ENCODE results near the gene MCMBP. TPM values are rescaled to one million over a fixed set of nuclear protein-coding genes. Genes with fewer than 3 reads are reported as not detected.
"Not testable (repeated sequence)": the region's sequence is repeated elsewhere in the genome, so short reads cannot be mapped to it uniquely, and the experiment has no call there.

Gene MCMBP
- total RNA-seq, 1 donor from 2014 or later = 37.5 TPM

DNA sequence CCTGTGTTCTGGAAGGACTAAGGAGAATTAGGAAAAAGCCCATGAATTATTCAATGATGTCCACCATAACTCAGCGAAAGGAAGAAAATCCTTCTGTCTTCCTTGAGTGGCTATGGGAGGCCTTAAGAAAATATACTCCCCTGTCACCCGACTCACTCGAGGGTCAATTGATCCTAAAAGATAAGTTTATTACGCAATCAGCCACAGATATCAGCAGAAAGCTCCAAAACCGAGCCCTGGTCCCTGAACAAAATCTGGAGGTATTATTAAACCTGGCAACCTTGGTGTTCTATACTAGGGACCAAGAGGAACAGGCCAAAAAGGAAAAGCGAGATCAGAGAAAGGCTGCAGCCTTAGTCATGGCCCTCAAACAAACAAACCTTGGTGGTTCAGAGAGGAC is 13.4 kb upstream of the MCMBP start:
- not testable (repeated sequence) for H3K4me1 Mint-ChIP-seq (ENCODE audit: low read depth, unreplicated experiment); H3K9me3 Mint-ChIP-seq (ENCODE audit: unreplicated experiment); DNase-seq; H3K4me3 Mint-ChIP-seq (ENCODE audit: unreplicated experiment); H3K27me3 Mint-ChIP-seq (ENCODE audit: unreplicated experiment); H3K36me3 Mint-ChIP-seq (ENCODE audit: unreplicated experiment); H3K27ac Mint-ChIP-seq (ENCODE audit: unreplicated experiment)

DNA sequence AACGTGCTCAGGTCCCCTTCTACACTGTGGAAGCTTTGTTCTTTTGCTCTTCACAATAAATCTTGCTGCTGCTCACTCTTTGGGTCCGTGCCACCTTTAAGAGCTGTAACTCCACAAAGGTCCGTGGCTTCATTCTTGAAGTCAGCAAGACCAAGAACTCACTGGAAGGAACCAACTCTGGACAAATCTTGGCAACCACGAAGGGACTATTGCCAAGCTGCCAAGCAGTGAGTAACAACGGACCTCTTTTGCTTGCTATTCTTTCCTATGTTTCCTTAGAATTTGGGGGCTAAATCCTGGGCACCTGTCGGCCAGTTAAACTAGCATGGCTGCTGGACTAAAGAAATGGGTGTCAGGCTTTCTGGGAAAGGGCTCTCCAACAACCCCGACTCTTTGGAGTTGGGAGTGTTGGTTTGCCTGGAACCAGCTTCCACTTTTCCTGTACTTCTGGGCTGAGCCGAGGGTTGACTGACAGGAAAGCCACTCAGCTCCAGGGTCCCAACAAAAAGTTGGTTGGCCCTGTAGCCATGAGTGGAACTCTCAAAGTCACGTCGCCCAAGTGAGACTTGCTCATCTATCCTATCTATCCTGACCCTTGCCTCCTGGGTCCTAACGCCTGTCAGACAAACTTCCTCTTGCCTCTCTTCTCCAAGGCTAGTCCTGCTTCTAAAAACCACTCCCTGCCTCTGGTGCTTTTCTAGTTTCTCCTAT is 11.4 kb upstream of the MCMBP start:
- not testable (repeated sequence) for H3K4me3 Mint-ChIP-seq (ENCODE audit: unreplicated experiment); H3K9me3 Mint-ChIP-seq (ENCODE audit: unreplicated experiment); H3K36me3 Mint-ChIP-seq (ENCODE audit: unreplicated experiment); H3K27me3 Mint-ChIP-seq (ENCODE audit: unreplicated experiment); H3K27ac Mint-ChIP-seq (ENCODE audit: unreplicated experiment); H3K4me1 Mint-ChIP-seq (ENCODE audit: low read depth, unreplicated experiment); DNase-seq

DNA sequence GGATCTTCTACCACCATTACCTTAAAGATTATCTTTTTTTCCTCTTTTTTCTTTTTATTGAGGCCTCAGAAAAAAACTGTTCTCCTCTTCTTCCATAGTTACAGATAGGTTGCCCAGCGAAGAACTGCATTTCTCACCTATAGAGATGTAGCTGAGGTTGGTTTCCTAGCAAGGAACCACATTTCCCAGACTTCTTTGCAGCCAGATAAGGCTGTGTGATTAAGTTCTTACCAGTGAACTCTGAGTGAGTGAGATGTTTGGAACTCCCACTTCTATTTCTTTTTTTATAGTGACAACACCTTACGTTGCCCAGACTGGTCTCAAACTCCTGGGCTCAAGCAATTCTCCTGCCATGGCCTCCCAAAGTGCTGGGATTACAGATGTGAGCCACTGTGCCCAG is 5.9 kb upstream of the MCMBP start:
- Mint-ChIP-seq H3K27me3 (ENCODE audit: unreplicated experiment) (peaks cover 9% of the 10 kb centered on the region), H3K4me1 (ENCODE audit: low read depth, unreplicated experiment) (peaks cover 3% of the 10 kb centered on the region), H3K4me3 (ENCODE audit: unreplicated experiment) (no peak overlapping the region), H3K27ac (ENCODE audit: unreplicated experiment) (no peak overlapping the region), H3K9me3 (ENCODE audit: unreplicated experiment) (peaks cover 2% of the 10 kb centered on the region), H3K36me3 (ENCODE audit: unreplicated experiment) (no peaks in the 10 kb centered on the region)
- TF ChIP-seq, protein P1, sequence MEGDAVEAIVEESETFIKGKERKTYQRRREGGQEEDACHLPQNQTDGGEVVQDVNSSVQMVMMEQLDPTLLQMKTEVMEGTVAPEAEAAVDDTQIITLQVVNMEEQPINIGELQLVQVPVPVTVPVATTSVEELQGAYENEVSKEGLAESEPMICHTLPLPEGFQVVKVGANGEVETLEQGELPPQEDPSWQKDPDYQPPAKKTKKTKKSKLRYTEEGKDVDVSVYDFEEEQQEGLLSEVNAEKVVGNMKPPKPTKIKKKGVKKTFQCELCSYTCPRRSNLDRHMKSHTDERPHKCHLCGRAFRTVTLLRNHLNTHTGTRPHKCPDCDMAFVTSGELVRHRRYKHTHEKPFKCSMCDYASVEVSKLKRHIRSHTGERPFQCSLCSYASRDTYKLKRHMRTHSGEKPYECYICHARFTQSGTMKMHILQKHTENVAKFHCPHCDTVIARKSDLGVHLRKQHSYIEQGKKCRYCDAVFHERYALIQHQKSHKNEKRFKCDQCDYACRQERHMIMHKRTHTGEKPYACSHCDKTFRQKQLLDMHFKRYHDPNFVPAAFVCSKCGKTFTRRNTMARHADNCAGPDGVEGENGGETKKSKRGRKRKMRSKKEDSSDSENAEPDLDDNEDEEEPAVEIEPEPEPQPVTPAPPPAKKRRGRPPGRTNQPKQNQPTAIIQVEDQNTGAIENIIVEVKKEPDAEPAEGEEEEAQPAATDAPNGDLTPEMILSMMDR (IDR thresholded peaks at IDR 0.05; ENCODE audit: partially characterized antibody, unreplicated experiment) = no peak
- no peak for DNase-seq

DNA sequence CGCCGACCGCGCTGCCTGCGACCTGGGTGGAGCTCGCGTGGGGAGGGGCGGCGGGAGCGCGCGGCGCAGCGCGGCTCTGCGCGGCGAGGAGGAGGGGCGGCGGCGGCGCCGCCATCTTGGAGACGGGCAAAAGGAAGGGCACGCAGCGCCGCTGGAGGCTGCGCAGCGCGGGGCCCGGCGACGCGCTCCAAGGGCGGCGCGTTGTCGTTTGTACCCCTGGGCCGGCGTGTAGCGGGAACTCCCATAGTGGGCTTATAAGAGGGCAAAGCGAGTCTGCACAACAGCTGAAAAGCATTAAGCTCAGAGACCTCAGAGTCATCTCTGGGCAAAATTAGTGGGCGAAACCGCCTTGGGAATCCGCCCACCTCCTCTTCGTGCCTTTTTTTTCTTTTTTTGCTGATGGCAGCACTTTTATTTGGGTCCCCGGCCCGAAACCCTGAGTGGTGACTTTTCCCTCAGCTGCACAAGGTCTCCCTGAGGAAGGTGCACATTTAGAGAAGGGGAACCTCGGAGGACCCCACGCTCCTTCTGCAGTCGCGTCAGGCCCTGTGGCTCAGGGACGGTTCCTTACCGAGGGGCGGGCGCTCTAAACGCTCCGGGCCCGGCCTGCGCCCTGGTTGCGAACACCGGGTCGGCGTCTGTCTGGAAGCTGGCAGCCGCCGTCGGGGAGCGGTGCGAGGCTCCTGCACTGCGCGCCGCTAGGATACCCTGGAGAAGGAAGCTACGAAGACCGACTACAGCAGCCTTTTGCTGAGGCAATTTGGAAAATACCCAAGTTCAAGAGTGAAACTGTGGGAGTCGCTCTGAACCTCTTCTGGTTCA is 428 bp upstream of the MCMBP start:
- H3K9me3 Mint-ChIP-seq (ENCODE audit: unreplicated experiment) = peaks cover 5% of the 10 kb centered on the region
- peaks cover 13% of the 10 kb centered on the region for H3K4me1 Mint-ChIP-seq (ENCODE audit: low read depth, unreplicated experiment)
- no peaks in the 10 kb centered on the region for H3K36me3 Mint-ChIP-seq (ENCODE audit: unreplicated experiment)
- peaks cover 6% of the 10 kb centered on the region for H3K27me3 Mint-ChIP-seq (ENCODE audit: unreplicated experiment)
- peak overlapping the region; percentile 79 for H3K4me3 Mint-ChIP-seq (ENCODE audit: unreplicated experiment)
- TF ChIP-seq, protein P1 (IDR thresholded peaks at IDR 0.05; ENCODE audit: partially characterized antibody, unreplicated experiment) = no peak
- DNase-seq = peak; percentile 88
- peak overlapping the region; percentile 64 for H3K27ac Mint-ChIP-seq (ENCODE audit: unreplicated experiment)

DNA sequence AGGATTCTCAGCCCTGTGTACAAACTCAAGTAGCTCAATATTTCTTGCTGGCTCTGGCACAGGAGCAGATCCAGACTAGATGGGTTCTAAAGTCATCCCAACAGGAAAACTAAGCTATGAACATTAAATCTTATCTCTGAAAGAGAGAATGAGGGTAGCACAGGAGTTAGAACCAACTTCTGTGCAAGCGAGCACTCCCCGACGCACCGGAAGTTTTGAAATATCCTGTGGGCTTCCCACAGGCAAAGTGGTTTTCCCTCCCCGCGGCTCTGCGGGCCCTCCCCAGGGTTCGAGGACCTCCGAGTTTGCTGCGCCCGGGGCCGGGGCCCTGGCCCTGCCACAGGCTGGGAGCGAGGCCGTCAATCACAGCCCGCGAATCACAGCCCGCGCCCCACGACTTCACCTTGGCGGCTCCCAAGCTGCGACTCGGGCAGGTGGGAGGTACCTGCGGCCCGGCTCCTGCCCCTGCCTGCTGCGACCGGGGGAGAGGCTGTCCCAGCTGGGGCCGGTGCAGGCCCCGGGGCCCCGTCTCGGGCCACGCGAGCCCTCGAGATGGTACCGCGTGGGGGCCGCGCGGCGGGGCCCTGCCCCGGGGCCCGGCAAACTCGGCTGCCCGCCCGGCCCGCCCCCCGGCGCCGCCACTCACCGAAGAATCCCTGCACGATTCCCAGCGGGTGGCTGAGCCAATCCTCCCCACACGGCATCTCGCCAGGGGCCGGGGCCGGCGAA is 598 bp downstream of the MCMBP start:
- H3K36me3 Mint-ChIP-seq (ENCODE audit: unreplicated experiment) = no peaks in the 10 kb centered on the region
- H3K27me3 Mint-ChIP-seq (ENCODE audit: unreplicated experiment) = peaks cover 6% of the 10 kb centered on the region
- peak; percentile 47 for DNase-seq
- peaks cover 5% of the 10 kb centered on the region for H3K9me3 Mint-ChIP-seq (ENCODE audit: unreplicated experiment)
- H3K4me1 Mint-ChIP-seq (ENCODE audit: low read depth, unreplicated experiment) = peaks cover 15% of the 10 kb centered on the region
- TF ChIP-seq, protein P1 (IDR thresholded peaks at IDR 0.05; ENCODE audit: partially characterized antibody, unreplicated experiment) = no peak
- peak overlapping the region; percentile 93 for H3K4me3 Mint-ChIP-seq (ENCODE audit: unreplicated experiment)
- H3K27ac Mint-ChIP-seq (ENCODE audit: unreplicated experiment) = peak overlapping the region; percentile 78

DNA sequence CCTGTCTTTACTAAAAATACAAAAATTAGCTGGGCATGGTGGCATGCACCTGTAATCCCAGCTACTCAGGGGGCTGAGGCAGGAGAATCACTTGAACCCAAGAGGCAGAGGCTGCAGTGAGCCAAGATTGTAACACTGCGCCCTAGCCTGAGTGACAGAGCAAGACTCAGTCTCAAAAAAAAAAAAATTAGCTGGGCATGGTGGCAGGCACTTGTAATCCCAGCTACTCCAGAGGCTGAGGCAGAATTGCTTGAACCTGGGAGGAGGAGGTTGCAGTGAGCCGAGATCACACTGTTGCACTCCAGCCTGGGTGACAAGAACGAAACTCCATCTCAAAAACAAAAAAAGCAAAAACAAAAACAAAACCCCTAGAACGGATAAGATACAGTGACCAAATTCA is 3.2 kb downstream of the MCMBP start:
- not testable (repeated sequence) for H3K9me3 Mint-ChIP-seq (ENCODE audit: unreplicated experiment); DNase-seq; H3K27ac Mint-ChIP-seq (ENCODE audit: unreplicated experiment); H3K36me3 Mint-ChIP-seq (ENCODE audit: unreplicated experiment); H3K27me3 Mint-ChIP-seq (ENCODE audit: unreplicated experiment); H3K4me3 Mint-ChIP-seq (ENCODE audit: unreplicated experiment)
- H3K4me1 Mint-ChIP-seq (ENCODE audit: low read depth, unreplicated experiment) = peaks cover 15% of the 10 kb centered on the region

Measured in glutamatergic neuron (in vitro differentiated cells).